Mucosa of descending colon (tissue), 3 donors: ENCODE measurements around the gene ABHD16A. TPM values are rescaled to one million over a fixed set of nuclear protein-coding genes. Genes with fewer than 3 reads are reported as not detected.
A peak's percentile ranks its signal among the peaks of the same experiment; 100 is the strongest.

Experiments used
- ATAC-seq: fragments of 200-7000 bp; cut with Tn5 transposase; one replicate; pipeline ENCODE4 v1.9.1; 2020; ENCODE audit warnings: mild to moderate bottlenecking, moderate library complexity
- DNase-seq, 3 donors: peaks; one replicate each; pipeline ENCODE4 v3.0.0-alpha.2; 2020
- H3K36me3 ChIP-seq: fragments of 200-600 bp; one replicate; pipeline ENCODE4 v1.8.0; 2021; ENCODE audit warnings: low read depth, mild to moderate bottlenecking
- H3K4me1 ChIP-seq: fragments of 200-600 bp; one replicate; pipeline ENCODE4 v1.8.0; 2021; ENCODE audit warnings: low read depth, mild to moderate bottlenecking
- H3K4me3 ChIP-seq: fragments of 200-600 bp; one replicate; pipeline ENCODE4 v1.8.0; 2021; ENCODE audit warnings: mild to moderate bottlenecking
- H3K9me3 ChIP-seq: fragments of 200-600 bp; one replicate; pipeline ENCODE4 v1.8.0; 2021; ENCODE audit warnings: mild to moderate bottlenecking
- CTCF ChIP-seq: fragments of 200-600 bp; IDR thresholded peaks from one replicate; pipeline ENCODE4 v1.8.0; 2022; ENCODE audit warnings: antibody characterized with exemption, mild to moderate bottlenecking
- intact Hi-C, 2 donors: fragments of 100-400 bp; cut with DNase I in 1 of 2; cut with micrococcal nuclease in 1 of 2; formaldehyde crosslinking; loops; one replicate each; pipeline versions ENCODE4 v1.11.0 to v1.11.1; 2022; cut with DNase I, micrococcal nuclease
- total RNA-seq, 3 donors: library from RNA; stranded (reverse); fragmentation: NEBNext Ultra II Directional in 2 of 3; extraction: Animal tissue kit (Norgen Biotek cat#: 25700) in 2 of 3; gene quantifications; one replicate each; pipeline versions ENCODE4 v1.2.1 to v1.2.4, GENCODE V29; 2021 to 2023
- donor health status: DM: no; HTN: no; CAD: no; lungs with moderate emphysema.
- donor health status: DM: no; HTN: no; CAD: no.
- donor health status: DM: no; HTN: yes; CAD: no.

The ABHD16A gene
- total RNA-seq, 3 donors from 2014 or later: 55.3 to 69.4 (median 68.4) TPM

- peaks cover 45% of the 10 kb centered on the region for H3K4me1 ChIP-seq
- no peak for DNase-seq
- H3K36me3 ChIP-seq: no peaks in the 10 kb centered on the region
- H3K4me3 ChIP-seq: no peak overlapping the region
- TF ChIP-seq CTCF: no peak
- H3K9me3 ChIP-seq: no peaks in the 10 kb centered on the region
- ATAC-seq: no peak
- intact Hi-C loops: no loop called here
Measured at GRCh38 chr6:31662124-31662723, 40.9 kb downstream of the ABHD16A start.

GRCh38 chr6:31661262-31662123 is 41.6 kb downstream of the ABHD16A start:
- DNase-seq: no peak
- TF ChIP-seq CTCF: no peak
- H3K36me3 ChIP-seq: no peaks in the 10 kb centered on the region
- H3K4me1 ChIP-seq: peaks cover 37% of the 10 kb centered on the region
- intact Hi-C loops: no loop called here
- no peak overlapping the region for H3K4me3 ChIP-seq
- no peaks in the 10 kb centered on the region for H3K9me3 ChIP-seq
- no peak for ATAC-seq

- TF ChIP-seq CTCF: no peak
- intact Hi-C loops: no loop called here
- H3K4me1 ChIP-seq: peaks cover 44% of the 10 kb centered on the region
Measured at GRCh38 chr6:31660381-31661261, 42.5 kb downstream of the ABHD16A start, which contains the start of gene C6orf47. Gene C6orf47, minus strand, starts transcription at chr6:31660778. Its CDS starts 831 bp downstream, at chr6:31659947.

GRCh38 chr6:31659649-31660380 is 43.3 kb downstream of the ABHD16A start:
- TF ChIP-seq CTCF: no peak
- Histone ChIP-seq H3K9me3 (no peaks in the 10 kb centered on the region), H3K4me1 (peaks cover 50% of the 10 kb centered on the region), H3K4me3 (peak overlapping the region; percentile 59), H3K36me3 (no peaks in the 10 kb centered on the region)
- intact Hi-C loops: no loop called here
- ATAC-seq (peak; percentile 38), DNase-seq (peak in 2 of 3 donors; percentile 40 to 64)

More at GRCh38 chr6:31660381-31661261, 42.5 kb downstream of the ABHD16A start, which contains the start of gene C6orf47:
- DNase-seq (peak; percentile 89 to 93 (median 91)), ATAC-seq (peak; percentile 81)
- H3K36me3 ChIP-seq: no peaks in the 10 kb centered on the region
- no peaks in the 10 kb centered on the region for H3K9me3 ChIP-seq
- peak within 1 kb of the TSS; percentile 59 for H3K4me3 ChIP-seq
